Esophagus muscularis mucosa (tissue), 4 donors: ENCODE data around the gene IL6.

ENCODE experiments used
- CTCF ChIP-seq, 3 experiments: fragments of 200-600 bp in 2 of 3; fragments of 450-650 bp in 1 of 3; sonication (generic) in 2 of 3; IDR thresholded peaks; one replicate each; pipeline ENCODE4 v1.5.1; 2017 to 2019; ENCODE audit warnings: antibody characterized with exemption in 3 of 3, mild to moderate bottlenecking in 2 of 3, moderate library complexity in 1 of 3
- EP300 ChIP-seq: sonication (generic); formaldehyde crosslinking; IDR thresholded peaks from one replicate; pipeline ENCODE4 v1.6.1; 2017; ENCODE audit warnings: antibody characterized with exemption
- POLR2A ChIP-seq: fragments of 450-650 bp; IDR thresholded peaks from one replicate; pipeline ENCODE4 v1.6.1; 2017; ENCODE audit warnings: antibody characterized with exemption, moderate library complexity, mild to moderate bottlenecking, low read depth

- no peak for TF ChIP-seq CTCF (IDR thresholded peaks at IDR 0.05)
- TF ChIP-seq POLR2A: no peak
- TF ChIP-seq EP300: no peak
Observed at GRCh38 chr7:22683379-22683778, 43.6 kb upstream of the IL6 start.
